Inflammatory macrophage treated with lipopolysaccharide for 1 hour (primary cell): ENCODE data around the gene IL17A.
"Not testable (repeated sequence)": the region's sequence is repeated elsewhere in the genome, so short reads cannot be mapped to it uniquely, and the experiment has no call there.

Experiments
- DNase-seq, 2 donors: peaks; one replicate each; pipeline ENCODE4 v3.0.0-alpha.2; 2020 to 2022

Gene IL17A

GRCh38 chr6:52164319-52165094, 21.7 kb upstream of the IL17A start:
- no peak for DNase-seq

GRCh38 chr6:52167267-52167666, 18.9 kb upstream of the IL17A start:
- no peak for DNase-seq

DNA sequence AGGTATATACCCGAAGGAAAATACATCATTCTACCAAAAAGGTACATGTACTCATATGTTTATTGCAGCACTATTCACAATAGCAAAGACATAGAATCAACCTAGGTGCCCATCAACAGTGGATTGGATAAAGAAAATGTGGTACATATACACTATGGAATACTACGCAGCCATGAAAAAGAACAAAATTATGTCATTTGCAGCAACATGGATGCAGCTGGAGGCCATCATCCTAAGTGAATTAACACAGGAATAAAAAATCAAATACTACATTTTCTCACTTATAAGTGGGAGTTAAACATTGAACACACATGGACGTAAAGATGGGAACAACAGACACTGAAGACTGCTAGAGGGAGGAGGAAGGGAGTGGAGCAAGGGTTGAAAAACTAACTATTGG, 17.8 kb upstream of the IL17A start:
- DNase-seq, result not testable (repeated sequence)

DNA sequence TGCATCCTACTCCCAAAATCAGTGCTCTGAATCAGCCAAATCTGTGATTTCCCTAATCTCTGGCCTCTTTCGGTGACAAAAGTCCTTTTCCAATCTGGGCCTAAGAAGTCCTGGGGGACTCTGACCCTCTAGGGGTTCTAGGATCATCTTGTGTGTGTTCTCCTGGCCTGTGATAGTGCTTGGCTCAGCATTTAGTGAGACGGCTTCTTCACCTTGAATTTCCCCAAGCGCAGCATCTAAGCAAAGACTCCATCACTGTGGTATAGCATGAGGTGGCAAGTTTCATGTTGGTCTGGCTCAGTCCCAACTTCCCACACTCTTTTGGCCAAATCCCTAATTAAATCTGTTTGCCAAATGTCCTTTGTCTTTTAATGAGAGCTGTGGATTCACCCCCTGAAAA, 12.1 kb upstream of the IL17A start:
- no peak for DNase-seq

GRCh38 chr6:52176550-52176949, 9.6 kb upstream of the IL17A start:
- DNase-seq, result no peak

GRCh38 chr6:52177961-52178360, 8.2 kb upstream of the IL17A start:
- DNase-seq, result no peak

DNA sequence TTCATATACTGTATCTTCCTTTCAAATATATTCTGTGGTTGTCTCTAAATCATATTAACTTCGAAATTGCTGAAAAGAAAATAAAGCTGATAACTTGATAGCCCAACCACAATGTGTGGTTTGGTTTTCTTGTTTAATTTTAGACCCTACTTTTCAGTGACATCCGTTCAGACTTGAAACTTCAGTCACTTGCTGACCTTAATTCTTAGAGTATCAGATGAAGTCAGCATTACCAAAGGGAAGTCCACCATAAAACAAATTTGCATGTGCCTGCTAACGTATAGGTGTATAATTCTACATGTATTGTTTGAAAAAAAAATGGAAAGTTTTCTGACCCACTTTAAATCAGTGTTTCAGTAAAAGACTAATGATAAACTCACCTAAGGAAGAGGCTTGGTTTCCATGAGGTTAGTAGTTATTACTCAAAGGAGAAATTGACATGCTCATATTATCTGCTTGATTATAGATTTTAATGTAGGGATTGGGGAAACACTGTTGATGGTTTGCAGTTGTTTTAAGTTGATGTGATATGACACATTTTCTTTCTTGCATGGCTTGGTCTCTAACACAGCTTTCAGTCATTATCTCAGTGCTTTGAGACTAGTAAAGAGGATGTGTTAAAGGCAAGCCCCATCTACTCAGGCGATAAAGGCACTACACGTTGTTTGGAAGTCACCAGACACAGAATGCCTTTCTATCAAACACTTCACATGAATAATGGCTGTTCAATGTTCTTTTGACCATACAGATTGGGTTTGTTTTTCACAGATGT, 5.2 kb upstream of the IL17A start:
- no peak for DNase-seq

DNA sequence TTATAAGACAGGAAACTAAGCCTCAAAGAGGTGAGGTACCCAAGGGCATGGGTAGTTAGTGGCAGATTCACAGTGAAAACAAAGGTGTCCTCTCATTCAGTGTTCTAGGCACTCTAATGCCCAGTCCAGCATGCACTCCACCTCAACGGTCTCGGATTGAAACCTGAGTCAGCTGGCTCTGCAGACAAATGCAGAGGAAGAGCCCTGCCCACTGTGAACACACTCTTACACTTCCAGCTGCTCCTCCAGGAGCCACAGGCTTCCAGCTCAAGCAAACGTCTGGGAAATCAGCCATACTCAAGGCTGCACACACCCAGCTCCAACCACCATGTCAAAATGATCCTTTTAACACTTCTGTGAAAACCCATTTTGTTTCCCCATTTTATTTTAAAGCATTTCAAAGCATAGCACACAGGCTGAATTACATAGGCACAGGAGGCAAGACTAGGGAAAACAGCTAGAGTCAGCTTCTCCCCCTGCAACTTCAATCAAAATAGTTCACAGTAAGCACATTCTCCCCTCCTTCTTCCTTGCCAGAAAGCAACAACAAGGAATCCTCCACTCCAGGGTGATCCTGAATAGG, 3.0 kb upstream of the IL17A start:
- DNase-seq, result no peak

GRCh38 chr6:52186480-52186879, 305 bp downstream of the IL17A start:
- no peak for DNase-seq

DNA sequence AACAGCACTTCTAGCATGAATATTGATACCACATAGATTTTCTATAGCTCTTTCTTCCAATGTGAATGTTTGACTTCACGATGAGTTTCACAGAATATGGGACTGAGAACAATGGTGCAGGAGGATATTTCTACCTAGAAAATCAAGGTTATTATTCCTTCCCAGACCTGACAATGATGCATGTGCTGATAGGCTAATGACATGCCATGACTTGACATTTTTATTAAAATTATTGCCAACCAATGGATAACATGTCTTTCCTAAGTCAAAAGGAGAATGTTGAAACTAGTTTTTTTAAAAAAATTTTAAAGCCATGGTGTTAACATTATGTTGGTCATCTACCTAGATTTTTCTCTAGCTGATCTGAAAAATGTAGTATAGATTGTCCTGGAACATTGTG, 923 bp downstream of the IL17A start:
- no peak for DNase-seq

DNA sequence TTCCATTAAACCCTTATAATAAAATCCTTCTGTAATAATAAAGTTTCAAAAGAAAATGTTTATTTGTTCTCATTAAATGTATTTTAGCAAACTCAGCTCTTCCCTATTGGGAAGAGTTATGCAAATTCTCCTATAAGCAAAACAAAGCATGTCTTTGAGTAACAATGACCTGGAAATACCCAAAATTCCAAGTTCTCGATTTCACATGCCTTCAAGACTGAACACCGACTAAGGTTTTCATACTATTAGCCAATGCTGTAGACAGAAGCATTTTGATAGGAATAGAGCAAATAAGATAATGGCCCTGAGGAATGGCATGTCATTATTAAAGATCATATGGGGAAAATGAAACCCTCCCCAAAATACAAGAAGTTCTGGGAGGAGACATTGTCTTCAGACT, 3.8 kb downstream of the IL17A start:
- no peak for DNase-seq

DNA sequence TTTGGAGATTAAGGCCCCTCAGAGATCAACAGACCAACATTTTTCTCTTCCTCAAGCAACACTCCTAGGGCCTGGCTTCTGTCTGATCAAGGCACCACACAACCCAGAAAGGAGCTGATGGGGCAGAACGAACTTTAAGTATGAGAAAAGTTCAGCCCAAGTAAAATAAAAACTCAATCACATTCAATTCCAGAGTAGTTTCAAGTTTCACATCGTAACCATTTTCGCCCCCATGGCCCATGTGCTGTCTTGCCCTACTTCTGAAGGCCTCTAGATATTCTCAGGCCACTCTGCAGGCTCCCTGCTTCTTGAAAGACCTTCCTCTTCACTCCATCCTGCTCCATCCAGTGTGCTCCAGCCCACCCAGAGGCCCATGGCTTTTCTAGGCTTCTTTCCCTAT, 4.2 kb downstream of the IL17A start:
- no peak for DNase-seq

- no peak for DNase-seq
Measured at GRCh38 chr6:52191824-52192223, 5.6 kb downstream of the IL17A start.

GRCh38 chr6:52195886-52196285, 9.7 kb downstream of the IL17A start:
- no peak for DNase-seq

DNA sequence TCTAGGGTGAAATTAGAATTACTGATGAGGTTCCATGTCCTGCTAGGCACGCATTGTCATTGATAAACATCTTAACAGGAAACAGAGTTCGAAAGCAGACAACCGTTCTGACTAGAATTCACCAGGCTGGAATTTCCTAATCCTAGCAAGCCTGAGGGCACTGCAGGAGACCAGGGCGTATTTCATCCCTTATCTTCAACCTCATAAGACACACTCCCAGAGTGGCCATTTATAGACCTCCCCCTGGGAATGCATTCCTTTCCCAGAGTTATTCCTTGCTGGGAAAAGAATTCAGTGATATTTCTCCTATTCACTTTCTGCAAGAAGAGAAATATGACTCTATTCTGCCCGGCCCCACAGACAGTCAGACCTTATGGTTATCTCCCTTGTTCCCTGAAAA, 13.9 kb downstream of the IL17A start:
- DNase-seq, result not testable (repeated sequence)

GRCh38 chr6:52201046-52201445, 14.9 kb downstream of the IL17A start:
- DNase-seq, result no peak

DNA sequence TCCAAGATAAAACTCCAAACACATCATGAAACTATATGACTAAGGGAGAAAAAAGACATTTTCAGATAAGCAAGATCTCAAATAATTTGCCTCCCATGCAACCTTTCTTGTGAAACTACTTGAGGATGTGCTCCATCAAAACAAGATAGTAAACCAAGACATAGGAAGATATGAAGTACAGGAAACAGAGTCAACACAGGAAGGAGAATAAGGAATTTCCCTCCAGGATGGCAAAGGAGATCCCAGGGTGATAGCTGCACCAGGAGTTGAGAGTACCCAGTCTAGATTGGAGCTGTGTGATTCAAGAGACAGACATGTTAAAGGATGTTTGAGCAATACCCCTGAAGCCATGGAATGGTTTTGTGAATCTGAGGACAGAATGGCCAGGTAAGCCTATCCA, 15.3 kb downstream of the IL17A start:
- DNase-seq, result no peak

- DNase-seq, result no peak
Measured at GRCh38 chr6:52207066-52207465, 20.9 kb downstream of the IL17A start.

- DNase-seq, result no peak
Measured at GRCh38 chr6:52208612-52209011, 22.4 kb downstream of the IL17A start.

- no peak for DNase-seq
Measured at GRCh38 chr6:52209770-52210169, 23.6 kb downstream of the IL17A start.

- DNase-seq, result no peak
Measured at GRCh38 chr6:52210227-52210626, 24.1 kb downstream of the IL17A start.

DNA sequence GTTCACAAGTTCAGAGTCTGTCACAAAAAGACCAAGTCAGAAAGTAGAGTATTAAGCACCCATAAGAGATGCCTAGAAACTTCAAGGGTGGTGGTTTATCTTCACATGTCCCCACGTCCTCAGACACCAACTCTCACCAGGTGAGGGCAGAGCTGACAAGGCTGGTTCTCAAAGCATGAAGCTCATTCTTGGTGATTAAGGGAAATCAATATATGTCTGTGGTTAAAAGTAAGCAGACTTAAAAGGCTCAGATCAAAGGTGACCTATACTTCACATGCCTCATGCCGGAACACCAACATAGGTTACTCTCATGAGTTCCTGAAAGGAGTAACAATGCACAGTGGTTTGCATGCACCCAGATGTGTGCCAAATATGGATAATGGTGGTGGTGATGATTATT, 27.0 kb downstream of the IL17A start:
- DNase-seq, result no peak

DNA sequence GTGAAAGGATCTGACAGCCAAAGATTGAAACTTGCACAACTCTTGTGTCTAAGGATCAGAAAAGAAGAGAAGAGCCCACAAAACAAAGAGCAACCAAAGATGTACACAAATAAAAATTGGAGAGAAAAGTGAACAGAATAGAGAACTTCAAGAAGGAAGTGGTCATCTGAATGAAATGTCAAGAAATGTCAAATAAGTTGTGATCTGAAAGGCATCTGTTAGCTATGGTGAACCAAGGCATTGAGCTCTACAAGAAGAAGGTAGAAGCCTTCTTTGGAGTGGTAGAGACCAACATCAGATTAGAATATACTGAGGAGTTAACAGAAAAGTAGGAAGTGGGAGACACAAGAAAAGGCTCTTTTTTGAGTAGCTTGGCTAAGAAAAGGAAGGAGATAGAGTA, 29.6 kb downstream of the IL17A start:
- DNase-seq, result no peak

DNA sequence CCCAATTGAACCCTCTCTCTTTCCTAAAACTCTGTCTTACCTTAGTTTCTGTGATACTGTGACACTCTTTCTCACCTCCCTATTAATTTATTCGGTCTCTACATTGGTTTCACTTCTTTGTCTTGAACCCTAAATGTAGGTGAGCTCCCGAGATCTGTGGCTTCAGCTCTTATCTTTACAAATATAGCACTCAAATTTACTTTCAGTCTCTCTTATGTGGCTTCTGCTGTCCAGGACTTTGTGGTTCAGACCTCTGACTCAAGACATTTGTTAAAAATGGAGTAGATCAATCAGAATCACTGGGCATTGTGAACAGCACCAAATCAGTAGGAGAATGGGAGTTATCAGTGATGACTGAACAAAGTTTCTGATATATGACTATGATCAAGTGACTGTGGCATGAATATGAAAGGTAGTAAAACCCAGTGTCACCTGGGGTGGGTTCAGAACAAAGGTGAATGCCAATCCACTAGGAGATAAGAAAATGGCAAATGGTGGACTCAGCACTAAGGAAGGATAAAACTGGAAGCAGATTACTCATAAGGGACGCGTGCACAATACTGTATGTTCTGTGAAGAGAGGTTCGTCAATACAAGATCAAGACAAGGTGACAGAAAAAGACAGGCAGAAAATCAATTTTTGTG, 30.9 kb downstream of the IL17A start:
- DNase-seq, result no peak
